ENCODE results near the gene ESRP2.
A peak's percentile ranks its signal among the peaks of the same experiment; 100 is the strongest.

The ESRP2 gene

DNA sequence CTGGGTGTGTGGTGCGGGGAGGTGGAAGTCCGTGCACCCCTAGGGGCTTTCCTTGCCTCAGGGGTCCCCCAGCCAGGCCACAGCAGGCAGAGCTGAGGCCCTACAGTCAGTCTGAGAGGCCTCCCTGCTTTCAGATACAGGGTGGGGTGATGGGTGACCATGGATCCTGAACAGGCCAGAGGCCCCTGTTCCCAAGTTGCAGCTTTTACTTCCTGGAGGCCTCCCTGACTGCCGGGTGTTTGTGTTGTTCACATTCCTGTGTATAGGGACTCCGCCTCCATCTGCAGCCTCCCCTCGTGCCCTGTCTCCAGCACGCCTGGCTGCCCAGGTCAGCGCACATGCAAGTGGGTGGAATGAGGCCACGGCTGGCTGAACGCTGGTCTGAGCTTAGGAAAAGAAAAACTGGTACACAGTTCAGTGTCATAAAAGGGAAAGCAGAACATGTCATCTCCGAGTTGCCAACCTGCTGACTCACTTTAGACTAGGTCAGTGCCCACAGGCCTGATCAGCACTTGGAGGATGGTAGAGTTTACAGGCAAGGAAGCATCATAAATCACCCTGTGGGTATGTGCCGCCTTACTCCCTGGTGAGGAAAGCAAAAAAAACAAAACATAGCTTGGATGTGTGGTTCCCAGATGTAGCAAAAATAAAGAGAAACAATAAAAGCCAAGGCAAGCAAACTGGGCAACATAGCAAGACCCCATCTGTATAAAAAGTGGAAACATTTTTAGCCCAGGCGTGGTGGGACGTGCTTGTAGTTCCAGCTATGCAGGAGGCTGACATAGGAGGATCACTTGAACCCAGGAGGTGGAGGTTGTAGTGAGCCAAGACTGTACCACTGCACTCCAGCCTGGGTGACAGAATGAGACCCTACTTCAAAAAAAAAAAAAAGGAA lies 22.2 kb upstream of the ESRP2 start:
- no peak overlapping the region for H3K4me3 ChIP-seq (replicated peaks; ENCODE audit: insufficient read depth, low read length)
- no peaks in the 10 kb centered on the region for H3K27me3 ChIP-seq (ENCODE audit: insufficient read depth, poor library complexity, severe bottlenecking)
- DNase-seq (ENCODE audit: low read depth in 1 of 2, low spot score in 1 of 2): peak; percentile 36 to 80
- H3K27ac ChIP-seq (replicated peaks): peak overlapping the region; percentile 87
- TF ChIP-seq, protein P1, sequence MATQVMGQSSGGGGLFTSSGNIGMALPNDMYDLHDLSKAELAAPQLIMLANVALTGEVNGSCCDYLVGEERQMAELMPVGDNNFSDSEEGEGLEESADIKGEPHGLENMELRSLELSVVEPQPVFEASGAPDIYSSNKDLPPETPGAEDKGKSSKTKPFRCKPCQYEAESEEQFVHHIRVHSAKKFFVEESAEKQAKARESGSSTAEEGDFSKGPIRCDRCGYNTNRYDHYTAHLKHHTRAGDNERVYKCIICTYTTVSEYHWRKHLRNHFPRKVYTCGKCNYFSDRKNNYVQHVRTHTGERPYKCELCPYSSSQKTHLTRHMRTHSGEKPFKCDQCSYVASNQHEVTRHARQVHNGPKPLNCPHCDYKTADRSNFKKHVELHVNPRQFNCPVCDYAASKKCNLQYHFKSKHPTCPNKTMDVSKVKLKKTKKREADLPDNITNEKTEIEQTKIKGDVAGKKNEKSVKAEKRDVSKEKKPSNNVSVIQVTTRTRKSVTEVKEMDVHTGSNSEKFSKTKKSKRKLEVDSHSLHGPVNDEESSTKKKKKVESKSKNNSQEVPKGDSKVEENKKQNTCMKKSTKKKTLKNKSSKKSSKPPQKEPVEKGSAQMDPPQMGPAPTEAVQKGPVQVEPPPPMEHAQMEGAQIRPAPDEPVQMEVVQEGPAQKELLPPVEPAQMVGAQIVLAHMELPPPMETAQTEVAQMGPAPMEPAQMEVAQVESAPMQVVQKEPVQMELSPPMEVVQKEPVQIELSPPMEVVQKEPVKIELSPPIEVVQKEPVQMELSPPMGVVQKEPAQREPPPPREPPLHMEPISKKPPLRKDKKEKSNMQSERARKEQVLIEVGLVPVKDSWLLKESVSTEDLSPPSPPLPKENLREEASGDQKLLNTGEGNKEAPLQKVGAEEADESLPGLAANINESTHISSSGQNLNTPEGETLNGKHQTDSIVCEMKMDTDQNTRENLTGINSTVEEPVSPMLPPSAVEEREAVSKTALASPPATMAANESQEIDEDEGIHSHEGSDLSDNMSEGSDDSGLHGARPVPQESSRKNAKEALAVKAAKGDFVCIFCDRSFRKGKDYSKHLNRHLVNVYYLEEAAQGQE (IDR thresholded peaks at IDR 0.05; ENCODE audit: insufficient replicate concordance, low read depth): no peak
- TF ChIP-seq SPI1 (IDR thresholded peaks at IDR 0.05; ENCODE audit: borderline replicate concordance, low read depth) (no peak), GABPA (IDR thresholded peaks at IDR 0.05; ENCODE audit: low read depth) (no peak), CTCF (IDR thresholded peaks at IDR 0.05; ENCODE audit: insufficient read depth, low read length) (no peak), POLR2AphosphoS5 (IDR thresholded peaks at IDR 0.05; ENCODE audit: low read depth) (no peak)

- Histone ChIP-seq H3K27me3 (ENCODE audit: insufficient read depth, poor library complexity, severe bottlenecking) (no peaks in the 10 kb centered on the region), H3K27ac (replicated peaks) (peak overlapping the region; percentile 87), H3K4me3 (replicated peaks; ENCODE audit: insufficient read depth, low read length) (no peak overlapping the region)
- DNase-seq (ENCODE audit: low read depth in 1 of 2, low spot score in 1 of 2): peak; percentile 70 to 96
- TF ChIP-seq CTCF (IDR thresholded peaks at IDR 0.05; ENCODE audit: insufficient read depth, low read length): no peak
- peak; percentile 48; the same call in 1 of the 2 replicates for TF ChIP-seq SPI1 (IDR thresholded peaks at IDR 0.05; ENCODE audit: borderline replicate concordance, low read depth)
- TF ChIP-seq GABPA (IDR thresholded peaks at IDR 0.05; ENCODE audit: low read depth): peak; percentile 64; the same call in 1 of the 2 replicates
- TF ChIP-seq POLR2AphosphoS5 (IDR thresholded peaks at IDR 0.05; ENCODE audit: low read depth): peak; percentile 99
- TF ChIP-seq, protein P1 (IDR thresholded peaks at IDR 0.05; ENCODE audit: insufficient replicate concordance, low read depth): no peak
Measured at GRCh38 chr16:68257251-68257905, 21.5 kb upstream of the ESRP2 start.

DNA sequence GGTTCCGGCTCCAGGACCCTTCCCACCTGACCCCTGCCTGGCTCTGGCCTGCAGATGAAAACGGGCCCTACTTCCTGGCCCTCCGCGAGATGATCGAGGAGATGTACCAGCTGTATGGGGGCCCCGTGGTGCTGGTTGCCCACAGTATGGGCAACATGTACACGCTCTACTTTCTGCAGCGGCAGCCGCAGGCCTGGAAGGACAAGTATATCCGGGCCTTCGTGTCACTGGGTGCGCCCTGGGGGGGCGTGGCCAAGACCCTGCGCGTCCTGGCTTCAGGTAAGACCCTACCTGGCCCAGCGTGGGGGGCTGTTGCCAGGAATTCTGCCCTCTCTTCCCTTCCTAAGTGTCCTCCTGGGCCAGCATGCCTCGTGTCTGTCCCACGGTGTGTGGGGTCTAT lies 19.8 kb upstream of the ESRP2 start:
- TF ChIP-seq POLR2AphosphoS5 (IDR thresholded peaks at IDR 0.05; ENCODE audit: low read depth) (no peak), GABPA (IDR thresholded peaks at IDR 0.05; ENCODE audit: low read depth) (no peak), CTCF (IDR thresholded peaks at IDR 0.05; ENCODE audit: insufficient read depth, low read length) (no peak), SPI1 (IDR thresholded peaks at IDR 0.05; ENCODE audit: borderline replicate concordance, low read depth) (no peak)
- TF ChIP-seq, protein P1 (IDR thresholded peaks at IDR 0.05; ENCODE audit: insufficient replicate concordance, low read depth): no peak
- DNase-seq (ENCODE audit: low read depth in 1 of 2, low spot score in 1 of 2): no peak
- Histone ChIP-seq H3K27me3 (ENCODE audit: insufficient read depth, poor library complexity, severe bottlenecking) (no peaks in the 10 kb centered on the region), H3K27ac (replicated peaks) (no peak overlapping the region), H3K4me3 (replicated peaks; ENCODE audit: insufficient read depth, low read length) (no peak overlapping the region)
